IMR-90 (cell line): ENCODE data around the gene FAM76B.

Experiments used
- CEBPB ChIP-seq: IDR thresholded peaks from 2 replicates; pipeline ENCODE4 v1.6.1; 2012; ENCODE audit warnings: low read depth, low read length, improper control_type of control experiment
- CTCF ChIP-seq: conservative IDR thresholded peaks from 2 replicates; pipeline ENCODE4 v1.5.1; 2012; ENCODE audit warnings: mild to moderate bottlenecking, low read depth, low read length, improper control_type of control experiment
- MAZ ChIP-seq: IDR thresholded peaks from 2 replicates; pipeline ENCODE4 v1.6.1; 2012; ENCODE audit warnings: low read depth, mild to moderate bottlenecking, low read length, improper control_type of control experiment, moderate library complexity, borderline replicate concordance

- no peak for TF ChIP-seq CTCF
- no peak for TF ChIP-seq MAZ
- TF ChIP-seq CEBPB = no peak
Measured at GRCh38 chr11:95723361-95723942, 66.1 kb downstream of the FAM76B start.
